Fibroblast of lung (primary cell): ENCODE results near the gene SPPL3.

Experiments
- CTCF ChIP-seq, 2 donors: IDR thresholded peaks in 1 of 2; conservative IDR thresholded peaks in 1 of 2; 1 replicate in 1 of 2; 2 replicates in 1 of 2; pipeline ENCODE4 v1.5.1; 2011 to 2012; ENCODE audit warnings: low read length in 2 of 2, control low read depth in 1 of 2, inconsistent platforms in 1 of 2, low read depth in 1 of 2, mild to moderate bottlenecking in 1 of 2
- EZH2 ChIP-seq: IDR thresholded peaks from 2 replicates; pipeline ENCODE4 v1.5.1; 2012; ENCODE audit warnings: low read length, control low read depth, mild to moderate bottlenecking; ENCODE audit errors: missing control alignments

DNA sequence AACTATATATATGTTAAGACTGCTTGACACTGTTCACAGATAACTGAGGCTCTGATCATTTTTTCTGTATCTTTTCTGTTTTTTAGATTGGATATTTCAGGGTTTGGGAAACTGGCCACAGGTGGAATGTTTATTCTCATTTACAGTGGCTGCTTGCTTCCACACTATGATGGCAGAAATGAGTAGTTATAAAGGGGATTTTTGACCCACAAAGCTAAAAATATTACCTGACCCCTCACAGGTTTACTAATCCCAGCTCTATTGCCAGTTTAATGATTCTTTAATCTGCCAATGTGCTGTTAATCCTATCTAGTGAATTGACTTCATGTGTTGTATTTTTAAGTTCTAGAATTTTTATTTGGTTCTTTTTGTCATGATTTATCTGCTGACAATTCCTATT is 148.9 kb downstream of the SPPL3 start:
- TF ChIP-seq CTCF (conservative IDR thresholded peaks at IDR 0.05 in 1 of 2, IDR thresholded peaks at IDR 0.05 in 1 of 2; ENCODE audit: low read depth in 1 of 2, low read length in 2 of 2) = no peak
- TF ChIP-seq EZH2 = no peak
